ENCODE measurements around the gene TYMS.
"Not testable (repeated sequence)": the region's sequence is repeated elsewhere in the genome, so short reads cannot be mapped to it uniquely, and the experiment has no call there.

Gene TYMS

GRCh38 chr18:682416-682815 lies 25.0 kb downstream of the TYMS start:
- H2BK15ac ChIP-seq (ENCODE audit: low read depth, poor library complexity, severe bottlenecking) = not testable (repeated sequence)

GRCh38 chr18:682833-683232 lies 25.4 kb downstream of the TYMS start:
- H3K4me3 ChIP-seq (ENCODE audit: insufficient read depth in 1 of 2, low read depth in 1 of 2, low read length in 2 of 2) = no peak overlapping the region
- H3K18ac ChIP-seq (ENCODE audit: low read depth in 1 of 2, low read length in 2 of 2) = no peak overlapping the region
- H2BK120ac ChIP-seq (ENCODE audit: low read depth, low read length) = no peak overlapping the region
- H3K27me3 ChIP-seq (ENCODE audit: control insufficient read depth in 1 of 2, insufficient read depth in 1 of 2, low read length in 2 of 2) = no peaks in the 10 kb centered on the region
- no peak overlapping the region for H4K91ac ChIP-seq (ENCODE audit: low read length)
- H3K9me3 ChIP-seq (ENCODE audit: control insufficient read depth, low read length) = no peaks in the 10 kb centered on the region
- no peak for DNase-seq
- H3K79me1 ChIP-seq (replicated peaks; ENCODE audit: low read length, poor library complexity, severe bottlenecking) = peaks cover 5% of the 10 kb centered on the region
- H3K4me2 ChIP-seq (ENCODE audit: low read length, poor library complexity, severe bottlenecking) = no peak overlapping the region
- no peak overlapping the region for H2AK5ac ChIP-seq (ENCODE audit: low read length, severe bottlenecking)
- peaks cover 42 to 88% of the 10 kb centered on the region in 2 experiments for H3K36me3 ChIP-seq (ENCODE audit: control insufficient read depth in 1 of 2, insufficient read depth in 2 of 2, low read depth in 1 of 2, low read length in 2 of 2)
- no peak overlapping the region for H2BK5ac ChIP-seq (ENCODE audit: low read depth, low read length, poor library complexity, severe bottlenecking)
- no peak overlapping the region for H2BK12ac ChIP-seq (ENCODE audit: low read length in 2 of 2)
- H3K14ac ChIP-seq (ENCODE audit: low read length in 2 of 2) = no peak overlapping the region
- no peak overlapping the region for H3K4ac ChIP-seq (ENCODE audit: low read depth in 1 of 2, low read length in 2 of 2)
- no peak overlapping the region for H2AFZ ChIP-seq (ENCODE audit: low read depth, low read length)
- no peak overlapping the region for H4K8ac ChIP-seq (ENCODE audit: low read length)
- H2BK15ac ChIP-seq (ENCODE audit: low read depth, poor library complexity, severe bottlenecking) = no peak overlapping the region
- no peak overlapping the region for H3K27ac ChIP-seq (ENCODE audit: low read length, poor library complexity, severe bottlenecking)
- peaks cover 7% of the 10 kb centered on the region for H3K4me1 ChIP-seq (ENCODE audit: control insufficient read depth, insufficient read depth, low read depth, low read length)
- H3K9ac ChIP-seq (ENCODE audit: low read length) = no peak overlapping the region
- no peak overlapping the region for H3K23ac ChIP-seq (ENCODE audit: low read length in 2 of 2)

More at GRCh38 chr18:682416-682815, 25.0 kb downstream of the TYMS start:
- H2BK120ac ChIP-seq (ENCODE audit: low read depth, low read length); H3K27me3 ChIP-seq (ENCODE audit: control insufficient read depth in 1 of 2, insufficient read depth in 1 of 2, low read length in 2 of 2); H2BK5ac ChIP-seq (ENCODE audit: low read depth, low read length, poor library complexity, severe bottlenecking); H3K23ac ChIP-seq (ENCODE audit: low read length in 2 of 2); DNase-seq; H3K9me3 ChIP-seq (ENCODE audit: control insufficient read depth, low read length); H3K4me2 ChIP-seq (ENCODE audit: low read length, poor library complexity, severe bottlenecking); H3K4me3 ChIP-seq (ENCODE audit: insufficient read depth in 1 of 2, low read depth in 1 of 2, low read length in 2 of 2); H3K4ac ChIP-seq (ENCODE audit: low read depth in 1 of 2, low read length in 2 of 2); H3K79me1 ChIP-seq (replicated peaks; ENCODE audit: low read length, poor library complexity, severe bottlenecking); H3K27ac ChIP-seq (ENCODE audit: low read length, poor library complexity, severe bottlenecking); H2AK5ac ChIP-seq (ENCODE audit: low read length, severe bottlenecking); H3K18ac ChIP-seq (ENCODE audit: low read depth in 1 of 2, low read length in 2 of 2); H2AFZ ChIP-seq (ENCODE audit: low read depth, low read length); H4K8ac ChIP-seq (ENCODE audit: low read length); H3K9ac ChIP-seq (ENCODE audit: low read length); H2BK12ac ChIP-seq (ENCODE audit: low read length in 2 of 2); H3K14ac ChIP-seq (ENCODE audit: low read length in 2 of 2); H4K91ac ChIP-seq (ENCODE audit: low read length); H3K4me1 ChIP-seq (ENCODE audit: control insufficient read depth, insufficient read depth, low read depth, low read length): not testable (repeated sequence)
- WGBS = 99% methylated on average over 9 of the region's 9 CpGs
- peaks cover 45 to 90% of the 10 kb centered on the region in 2 experiments for H3K36me3 ChIP-seq (ENCODE audit: control insufficient read depth in 1 of 2, insufficient read depth in 2 of 2, low read depth in 1 of 2, low read length in 2 of 2)

GRCh38 chr18:683531-683930 lies 26.1 kb downstream of the TYMS start:
- no peak overlapping the region for H4K8ac ChIP-seq (ENCODE audit: low read length)
- H2BK12ac ChIP-seq (ENCODE audit: low read length in 2 of 2) = no peak overlapping the region
- no peak overlapping the region for H3K18ac ChIP-seq (ENCODE audit: low read depth in 1 of 2, low read length in 2 of 2)
- peaks cover 3% of the 10 kb centered on the region for H3K79me1 ChIP-seq (replicated peaks; ENCODE audit: low read length, poor library complexity, severe bottlenecking)
- no peak overlapping the region for H3K27ac ChIP-seq (ENCODE audit: low read length, poor library complexity, severe bottlenecking)
- no peak overlapping the region for H2AK5ac ChIP-seq (ENCODE audit: low read length, severe bottlenecking)
- H3K4me2 ChIP-seq (ENCODE audit: low read length, poor library complexity, severe bottlenecking) = no peak overlapping the region
- H2AFZ ChIP-seq (ENCODE audit: low read depth, low read length) = no peak overlapping the region
- no peak overlapping the region for H3K4ac ChIP-seq (ENCODE audit: low read depth in 1 of 2, low read length in 2 of 2)
- no peaks in the 10 kb centered on the region for H3K9me3 ChIP-seq (ENCODE audit: control insufficient read depth, low read length)
- H3K27me3 ChIP-seq (ENCODE audit: control insufficient read depth in 1 of 2, insufficient read depth in 1 of 2, low read length in 2 of 2) = no peaks in the 10 kb centered on the region
- H2BK5ac ChIP-seq (ENCODE audit: low read depth, low read length, poor library complexity, severe bottlenecking) = no peak overlapping the region
- no peak overlapping the region for H3K23ac ChIP-seq (ENCODE audit: low read length in 2 of 2)
- H3K14ac ChIP-seq (ENCODE audit: low read length in 2 of 2) = no peak overlapping the region
- no peak overlapping the region for H3K4me3 ChIP-seq (ENCODE audit: insufficient read depth in 1 of 2, low read depth in 1 of 2, low read length in 2 of 2)
- no peak overlapping the region for H4K91ac ChIP-seq (ENCODE audit: low read length)
- peaks cover 7% of the 10 kb centered on the region for H3K4me1 ChIP-seq (ENCODE audit: control insufficient read depth, insufficient read depth, low read depth, low read length)
- DNase-seq = no peak
- H2BK120ac ChIP-seq (ENCODE audit: low read depth, low read length) = no peak overlapping the region
- H3K9ac ChIP-seq (ENCODE audit: low read length) = no peak overlapping the region
- H3K36me3 ChIP-seq (ENCODE audit: control insufficient read depth in 1 of 2, insufficient read depth in 2 of 2, low read depth in 1 of 2, low read length in 2 of 2) = peaks cover 41 to 87% of the 10 kb centered on the region in 2 experiments
- no peak overlapping the region for H2BK15ac ChIP-seq (ENCODE audit: low read depth, poor library complexity, severe bottlenecking)
- WGBS = 90% methylated on average over 5 of the region's 5 CpGs

- Histone ChIP-seq H3K14ac (ENCODE audit: low read length in 2 of 2) (no peak overlapping the region), H4K8ac (ENCODE audit: low read length) (no peak overlapping the region), H3K79me1 (replicated peaks; ENCODE audit: low read length, poor library complexity, severe bottlenecking) (peaks cover 5% of the 10 kb centered on the region), H3K4me1 (ENCODE audit: control insufficient read depth, insufficient read depth, low read depth, low read length) (peaks cover 7% of the 10 kb centered on the region), H2AFZ (ENCODE audit: low read depth, low read length) (no peak overlapping the region), H3K23ac (ENCODE audit: low read length in 2 of 2) (no peak overlapping the region), H2BK120ac (ENCODE audit: low read depth, low read length) (no peak overlapping the region), H3K4me3 (ENCODE audit: insufficient read depth in 1 of 2, low read depth in 1 of 2, low read length in 2 of 2) (no peak overlapping the region), H3K9ac (ENCODE audit: low read length) (no peak overlapping the region), H3K18ac (ENCODE audit: low read depth in 1 of 2, low read length in 2 of 2) (no peak overlapping the region), H3K4me2 (ENCODE audit: low read length, poor library complexity, severe bottlenecking) (no peak overlapping the region), H2BK12ac (ENCODE audit: low read length in 2 of 2) (no peak overlapping the region), H3K9me3 (ENCODE audit: control insufficient read depth, low read length) (no peaks in the 10 kb centered on the region), H3K27me3 (ENCODE audit: control insufficient read depth in 1 of 2, insufficient read depth in 1 of 2, low read length in 2 of 2) (no peaks in the 10 kb centered on the region), H2BK15ac (ENCODE audit: low read depth, poor library complexity, severe bottlenecking) (no peak overlapping the region), H2AK5ac (ENCODE audit: low read length, severe bottlenecking) (no peak overlapping the region), H3K36me3 (ENCODE audit: control insufficient read depth in 1 of 2, insufficient read depth in 2 of 2, low read depth in 1 of 2, low read length in 2 of 2) (peaks cover 42 to 85% of the 10 kb centered on the region in 2 experiments), H3K4ac (ENCODE audit: low read depth in 1 of 2, low read length in 2 of 2) (no peak overlapping the region), H3K27ac (ENCODE audit: low read length, poor library complexity, severe bottlenecking) (no peak overlapping the region), H4K91ac (ENCODE audit: low read length) (no peak overlapping the region), H2BK5ac (ENCODE audit: low read depth, low read length, poor library complexity, severe bottlenecking) (no peak overlapping the region)
- no peak for DNase-seq
- WGBS = 97% methylated on average over 3 of the region's 3 CpGs
Measured at GRCh38 chr18:685438-685837, 28.0 kb downstream of the TYMS start.
